ENCODE results near the gene SAA4.

- TF ChIP-seq MAX (CRISPR knock-in tag; IDR thresholded peaks at IDR 0.05) (no peak), PTBP1 (IDR thresholded peaks at IDR 0.05; ENCODE audit: low read depth, low read length) (no peak), XRCC3 (IDR thresholded peaks at IDR 0.05) (no peak)
These were observed 18.3 kb upstream of the SAA4 start for GRCh38 chr11:18254781-18255361.

Data from K562 (cell line).